Dedifferentiated amniotic fluid mesenchymal stem cell (primary cell): ENCODE results near the gene EEF1E1.

Source experiments
- DNase-seq: peaks from one replicate; pipeline ENCODE4 v3.0.0-alpha.2; 2016; ENCODE audit errors: extremely low spot score

EEF1E1 gene

GRCh38 chr6:8087870-8088754 is 14.2 kb downstream of the EEF1E1 start:
- DNase-seq = no peak

- DNase-seq = no peak
Observed at GRCh38 chr6:8086755-8087306, 15.5 kb downstream of the EEF1E1 start.

- DNase-seq = peak; percentile 67
Observed at GRCh38 chr6:8085053-8085511, 17.3 kb downstream of the EEF1E1 start.

- DNase-seq = no peak
Observed at GRCh38 chr6:8084586-8084985, 17.8 kb downstream of the EEF1E1 start.

- DNase-seq = peak; percentile 76
Observed at GRCh38 chr6:8082954-8083858, 19.1 kb downstream of the EEF1E1 start.

- DNase-seq = no peak
Observed at GRCh38 chr6:8082572-8082953, 19.8 kb downstream of the EEF1E1 start.

- peak; percentile 52 for DNase-seq
Observed at GRCh38 chr6:8080362-8081151, 21.8 kb downstream of the EEF1E1 start.

GRCh38 chr6:8079126-8079525 is 23.2 kb downstream of the EEF1E1 start:
- no peak for DNase-seq

GRCh38 chr6:8077991-8078390 is 24.4 kb downstream of the EEF1E1 start:
- DNase-seq = no peak

GRCh38 chr6:8075704-8076103 is 26.6 kb downstream of the EEF1E1 start:
- DNase-seq = no peak

GRCh38 chr6:8075185-8075584 is 27.2 kb downstream of the EEF1E1 start:
- no peak for DNase-seq

- DNase-seq = no peak
Observed at GRCh38 chr6:8074213-8074612, 28.1 kb downstream of the EEF1E1 start.

- DNase-seq = no peak
Observed at GRCh38 chr6:8073758-8074157, 28.6 kb downstream of the EEF1E1 start.

- DNase-seq = no peak
Observed at GRCh38 chr6:8070718-8071117, 31.6 kb downstream of the EEF1E1 start.

GRCh38 chr6:8069631-8070284 is 32.6 kb downstream of the EEF1E1 start:
- no peak for DNase-seq

GRCh38 chr6:8069151-8069550 is 33.2 kb downstream of the EEF1E1 start:
- no peak for DNase-seq

- no peak for DNase-seq
Observed at GRCh38 chr6:8066108-8066507, 36.2 kb downstream of the EEF1E1 start.

GRCh38 chr6:8065519-8065911 is 36.8 kb downstream of the EEF1E1 start:
- no peak for DNase-seq

GRCh38 chr6:8064638-8065518 is 37.5 kb downstream of the EEF1E1 start:
- no peak for DNase-seq
